ENCODE results near the gene CDC37. TPM values are rescaled to one million over a fixed set of nuclear protein-coding genes. Genes with fewer than 3 reads are reported as not detected.

Gene CDC37
- polyA plus RNA-seq, 1 donor (not counting 4 experiments of a cell fraction or from before 2014, with no cell fraction given): 376 TPM

- DNase-seq (ENCODE audit: low read depth, low spot score) (no peak), FAIRE-seq (no peak)
- H3K27me3 ChIP-seq (ENCODE audit: control insufficient read depth, extremely low read depth, insufficient read depth, low read length): peaks cover 33% of the 10 kb centered on the region
- H3K36me3 ChIP-seq (ENCODE audit: control insufficient read depth in 2 of 2, extremely low read depth in 1 of 2, insufficient read depth in 2 of 2, low read length in 2 of 2): no peaks in the 10 kb centered on the region
- no peaks in the 10 kb centered on the region for H3K79me2 ChIP-seq (ENCODE audit: control insufficient read depth, insufficient read depth, low read length)
- H3K27ac ChIP-seq (ENCODE audit: control insufficient read depth, insufficient read depth, low read length): no peak overlapping the region
- no peak overlapping the region for H3K9ac ChIP-seq (ENCODE audit: control insufficient read depth, extremely low read depth, insufficient read depth, low read length)
- peak overlapping the region; percentile 38 for H2AFZ ChIP-seq (ENCODE audit: control insufficient read depth, low read length)
- no peaks in the 10 kb centered on the region for H3K9me3 ChIP-seq (ENCODE audit: control insufficient read depth, low read depth, low read length)
- H3K4me3 ChIP-seq (ENCODE audit: control insufficient read depth in 2 of 3, extremely low read depth in 1 of 3, insufficient read depth in 2 of 3, low read depth in 1 of 3, low read length in 3 of 3): no peak overlapping the region
- TF ChIP-seq CTCF (optimal IDR thresholded peaks at IDR 0.05 in 1 of 3, IDR thresholded peaks at IDR 0.05 in 1 of 3, conservative IDR thresholded peaks at IDR 0.05 in 1 of 3; ENCODE audit: extremely low read depth in 1 of 3, insufficient read depth in 2 of 3, low read length in 3 of 3) (no peak), EZH2 (IDR thresholded peaks at IDR 0.05; ENCODE audit: low read length) (no peak)
- dilution Hi-C loops (cut with MboI; ENCODE audit: extremely low pct_ligation_motif_present, low sequenced_read_pairs): no loop called here
- peaks cover 4% of the 10 kb centered on the region for H3K4me1 ChIP-seq (ENCODE audit: control insufficient read depth, extremely low read depth, insufficient read depth, low read length)
- H3K9me1 ChIP-seq (ENCODE audit: control insufficient read depth, extremely low read depth, insufficient read depth, low read length): no peaks in the 10 kb centered on the region
- peak overlapping the region; percentile 39 for H3K4me2 ChIP-seq (ENCODE audit: control insufficient read depth, extremely low read depth, insufficient read depth, low read depth, low read length)
- no peaks in the 10 kb centered on the region for H4K20me1 ChIP-seq (ENCODE audit: control insufficient read depth, extremely low read depth, insufficient read depth, low read length)
Observed at GRCh38 chr19:10431943-10432735, 28.8 kb upstream of the CDC37 start.

GRCh38 chr19:10431254-10431942 lies 28.1 kb upstream of the CDC37 start:
- Histone ChIP-seq H4K20me1 (ENCODE audit: control insufficient read depth, extremely low read depth, insufficient read depth, low read length) (no peaks in the 10 kb centered on the region), H3K4me3 (ENCODE audit: control insufficient read depth in 2 of 3, extremely low read depth in 1 of 3, insufficient read depth in 2 of 3, low read depth in 1 of 3, low read length in 3 of 3) (peak overlapping the region in 2 of 3 experiments; percentile 14 to 19), H3K27ac (ENCODE audit: control insufficient read depth, insufficient read depth, low read length) (no peak overlapping the region), H2AFZ (ENCODE audit: control insufficient read depth, low read length) (peak overlapping the region; percentile 38), H3K36me3 (ENCODE audit: control insufficient read depth in 2 of 2, extremely low read depth in 1 of 2, insufficient read depth in 2 of 2, low read length in 2 of 2) (no peaks in the 10 kb centered on the region), H3K79me2 (ENCODE audit: control insufficient read depth, insufficient read depth, low read length) (no peaks in the 10 kb centered on the region), H3K4me2 (ENCODE audit: control insufficient read depth, extremely low read depth, insufficient read depth, low read depth, low read length) (peak overlapping the region; percentile 40), H3K4me1 (ENCODE audit: control insufficient read depth, extremely low read depth, insufficient read depth, low read length) (peaks cover 4% of the 10 kb centered on the region), H3K27me3 (ENCODE audit: control insufficient read depth, extremely low read depth, insufficient read depth, low read length) (peaks cover 33% of the 10 kb centered on the region), H3K9ac (ENCODE audit: control insufficient read depth, extremely low read depth, insufficient read depth, low read length) (no peak overlapping the region), H3K9me3 (ENCODE audit: control insufficient read depth, low read depth, low read length) (no peaks in the 10 kb centered on the region), H3K9me1 (ENCODE audit: control insufficient read depth, extremely low read depth, insufficient read depth, low read length) (no peaks in the 10 kb centered on the region)
- peak; percentile 52 for TF ChIP-seq EZH2 (IDR thresholded peaks at IDR 0.05; ENCODE audit: low read length)
- no peak for TF ChIP-seq CTCF (optimal IDR thresholded peaks at IDR 0.05 in 1 of 3, IDR thresholded peaks at IDR 0.05 in 1 of 3, conservative IDR thresholded peaks at IDR 0.05 in 1 of 3; ENCODE audit: extremely low read depth in 1 of 3, insufficient read depth in 2 of 3, low read length in 3 of 3)
- dilution Hi-C loops (cut with MboI; ENCODE audit: extremely low pct_ligation_motif_present, low sequenced_read_pairs): no loop called here
- DNase-seq (ENCODE audit: low read depth, low spot score) (no peak), FAIRE-seq (no peak)
